ENCODE measurements around the gene ZNF618.

DNA sequence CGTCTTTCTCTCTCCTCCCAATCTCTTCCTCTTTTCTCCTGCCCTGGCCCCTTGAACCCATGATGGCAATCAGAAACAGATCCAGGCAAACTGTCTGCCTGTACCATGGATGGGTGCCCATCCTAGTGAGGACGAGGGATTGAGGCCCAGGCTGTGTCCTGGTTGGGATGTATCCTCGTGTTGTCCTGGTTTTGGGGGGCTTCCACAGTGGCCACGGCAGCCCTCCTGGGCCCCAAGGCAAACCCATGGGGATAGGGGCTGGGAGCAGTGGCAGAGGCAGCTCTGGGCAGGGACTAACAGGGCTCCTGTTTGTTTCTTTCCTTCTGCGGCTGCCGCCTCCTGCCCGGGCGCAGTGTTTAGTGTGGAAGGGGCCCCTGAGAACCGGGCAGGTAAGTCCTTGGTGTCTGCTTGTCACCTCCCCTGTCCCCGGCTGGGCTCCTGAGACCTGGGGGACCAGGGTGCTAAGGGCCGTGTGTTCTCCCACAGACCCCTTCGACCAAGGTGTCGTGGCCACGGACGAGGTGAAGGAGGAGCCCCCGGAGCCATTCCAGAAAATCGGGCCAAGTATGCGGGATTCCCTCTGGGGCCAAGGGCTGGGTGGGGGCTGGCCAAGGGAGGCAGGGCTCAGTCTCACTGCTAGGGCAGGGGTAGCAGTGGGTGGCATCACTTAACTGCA lies 132.0 kb downstream of the ZNF618 start:
- no peak for TF ChIP-seq POLR2A (IDR thresholded peaks at IDR 0.05)
- TF ChIP-seq, protein P1, sequence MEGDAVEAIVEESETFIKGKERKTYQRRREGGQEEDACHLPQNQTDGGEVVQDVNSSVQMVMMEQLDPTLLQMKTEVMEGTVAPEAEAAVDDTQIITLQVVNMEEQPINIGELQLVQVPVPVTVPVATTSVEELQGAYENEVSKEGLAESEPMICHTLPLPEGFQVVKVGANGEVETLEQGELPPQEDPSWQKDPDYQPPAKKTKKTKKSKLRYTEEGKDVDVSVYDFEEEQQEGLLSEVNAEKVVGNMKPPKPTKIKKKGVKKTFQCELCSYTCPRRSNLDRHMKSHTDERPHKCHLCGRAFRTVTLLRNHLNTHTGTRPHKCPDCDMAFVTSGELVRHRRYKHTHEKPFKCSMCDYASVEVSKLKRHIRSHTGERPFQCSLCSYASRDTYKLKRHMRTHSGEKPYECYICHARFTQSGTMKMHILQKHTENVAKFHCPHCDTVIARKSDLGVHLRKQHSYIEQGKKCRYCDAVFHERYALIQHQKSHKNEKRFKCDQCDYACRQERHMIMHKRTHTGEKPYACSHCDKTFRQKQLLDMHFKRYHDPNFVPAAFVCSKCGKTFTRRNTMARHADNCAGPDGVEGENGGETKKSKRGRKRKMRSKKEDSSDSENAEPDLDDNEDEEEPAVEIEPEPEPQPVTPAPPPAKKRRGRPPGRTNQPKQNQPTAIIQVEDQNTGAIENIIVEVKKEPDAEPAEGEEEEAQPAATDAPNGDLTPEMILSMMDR (IDR thresholded peaks at IDR 0.05), result no peak
